Measurements from ENCODE around the gene AHNAK2.
A peak's percentile ranks its signal among the peaks of the same experiment; 100 is the strongest.

AHNAK2 gene

GRCh38 chr14:104935026-104935650 lies 43.0 kb downstream of the AHNAK2 start:
- no peak overlapping the region for H3K4me2 ChIP-seq (ENCODE audit: low read depth, low read length, poor library complexity, severe bottlenecking)

GRCh38 chr14:104933746-104934733 lies 44.1 kb downstream of the AHNAK2 start:
- no peaks in the 10 kb centered on the region for H3K36me3 ChIP-seq (ENCODE audit: low read length)
- no peak overlapping the region for H3K9ac ChIP-seq (ENCODE audit: low read length)
- H3K27me3 ChIP-seq (ENCODE audit: low read length) = no peaks in the 10 kb centered on the region
- H3K9me3 ChIP-seq (ENCODE audit: insufficient read depth, low read length) = no peaks in the 10 kb centered on the region
- H3K79me2 ChIP-seq (ENCODE audit: insufficient read depth, low read length) = no peaks in the 10 kb centered on the region
- no peak overlapping the region for H2AFZ ChIP-seq (ENCODE audit: low read depth, low read length, severe bottlenecking)
- H4K20me1 ChIP-seq (ENCODE audit: low read depth, low read length) = no peaks in the 10 kb centered on the region
- H3K4me3 ChIP-seq (ENCODE audit: insufficient read depth, low read length, poor library complexity, severe bottlenecking) = no peak overlapping the region
- no peak overlapping the region for H3K4me2 ChIP-seq (ENCODE audit: low read depth, low read length, poor library complexity, severe bottlenecking)
- TF ChIP-seq CTCF (IDR thresholded peaks at IDR 0.05; ENCODE audit: insufficient read depth, low read length, poor library complexity, severe bottlenecking) (no peak), EZH2phosphoT487 (conservative IDR thresholded peaks at IDR 0.05; ENCODE audit: low read length) (no peak)
- H3K9me2 ChIP-seq (replicated peaks; ENCODE audit: insufficient read depth, low read length) = no peaks in the 10 kb centered on the region
- H3K27ac ChIP-seq (ENCODE audit: low read depth, low read length) = no peak overlapping the region
- H3F3A ChIP-seq (ENCODE audit: insufficient read depth) = no peaks in the 10 kb centered on the region

More at GRCh38 chr14:104935026-104935650, 43.0 kb downstream of the AHNAK2 start:
- Histone ChIP-seq H3K4me3 (ENCODE audit: insufficient read depth, low read length, poor library complexity, severe bottlenecking) (no peak overlapping the region), H3F3A (ENCODE audit: insufficient read depth) (no peaks in the 10 kb centered on the region), H3K9me2 (replicated peaks; ENCODE audit: insufficient read depth, low read length) (no peaks in the 10 kb centered on the region), H3K79me2 (ENCODE audit: insufficient read depth, low read length) (no peaks in the 10 kb centered on the region), H3K27me3 (ENCODE audit: low read length) (no peaks in the 10 kb centered on the region), H3K9ac (ENCODE audit: low read length) (no peak overlapping the region), H3K36me3 (ENCODE audit: low read length) (no peaks in the 10 kb centered on the region), H2AFZ (ENCODE audit: low read depth, low read length, severe bottlenecking) (no peak overlapping the region), H4K20me1 (ENCODE audit: low read depth, low read length) (no peaks in the 10 kb centered on the region), H3K27ac (ENCODE audit: low read depth, low read length) (no peak overlapping the region), H3K9me3 (ENCODE audit: insufficient read depth, low read length) (no peaks in the 10 kb centered on the region)
- TF ChIP-seq EZH2phosphoT487 (conservative IDR thresholded peaks at IDR 0.05; ENCODE audit: low read length) (no peak), CTCF (IDR thresholded peaks at IDR 0.05; ENCODE audit: insufficient read depth, low read length, poor library complexity, severe bottlenecking) (no peak)

GRCh38 chr14:104932676-104933631 lies 45.2 kb downstream of the AHNAK2 start:
- TF ChIP-seq CTCF (IDR thresholded peaks at IDR 0.05; ENCODE audit: insufficient read depth, low read length, poor library complexity, severe bottlenecking) (no peak), EZH2phosphoT487 (conservative IDR thresholded peaks at IDR 0.05; ENCODE audit: low read length) (no peak)
- H3K9me2 ChIP-seq (replicated peaks; ENCODE audit: insufficient read depth, low read length) = no peaks in the 10 kb centered on the region
- no peaks in the 10 kb centered on the region for H3K27me3 ChIP-seq (ENCODE audit: low read length)
- H4K20me1 ChIP-seq (ENCODE audit: low read depth, low read length) = no peaks in the 10 kb centered on the region
- no peaks in the 10 kb centered on the region for H3K79me2 ChIP-seq (ENCODE audit: insufficient read depth, low read length)
- no peak overlapping the region for H3K27ac ChIP-seq (ENCODE audit: low read depth, low read length)
- H2AFZ ChIP-seq (ENCODE audit: low read depth, low read length, severe bottlenecking) = peak overlapping the region; percentile 39
- no peaks in the 10 kb centered on the region for H3K36me3 ChIP-seq (ENCODE audit: low read length)
- H3K4me3 ChIP-seq (ENCODE audit: insufficient read depth, low read length, poor library complexity, severe bottlenecking) = no peak overlapping the region
- no peak overlapping the region for H3K9ac ChIP-seq (ENCODE audit: low read length)
- no peak overlapping the region for H3K4me2 ChIP-seq (ENCODE audit: low read depth, low read length, poor library complexity, severe bottlenecking)
- no peaks in the 10 kb centered on the region for H3K9me3 ChIP-seq (ENCODE audit: insufficient read depth, low read length)
- no peaks in the 10 kb centered on the region for H3F3A ChIP-seq (ENCODE audit: insufficient read depth)
